ENCODE measurements around the gene UBE4B. TPM values are rescaled to one million over a fixed set of nuclear protein-coding genes. Genes with fewer than 3 reads are reported as not detected.
"Not testable (repeated sequence)": the region's sequence is repeated elsewhere in the genome, so short reads cannot be mapped to it uniquely, and the experiment has no call there.

The UBE4B gene
- total RNA-seq, 1 donor from 2014 or later: 39.1 TPM

DNA sequence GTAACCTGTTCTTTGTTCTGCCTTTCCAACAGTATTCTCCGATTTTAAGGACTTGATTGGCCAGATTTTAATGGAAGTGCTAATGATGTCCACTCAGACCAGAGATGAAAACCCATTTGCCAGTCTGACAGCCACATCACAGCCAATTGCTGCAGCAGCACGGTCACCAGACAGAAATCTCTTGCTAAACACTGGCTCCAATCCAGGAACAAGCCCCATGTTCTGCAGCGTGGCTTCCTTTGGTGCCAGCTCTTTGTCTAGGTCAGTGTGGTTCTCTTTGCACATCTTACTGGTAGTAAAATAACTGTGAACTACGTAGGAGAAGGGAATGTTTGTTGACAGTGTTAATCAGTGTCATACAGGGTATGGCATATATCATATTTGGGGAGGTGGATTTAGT, 72.7 kb downstream of the UBE4B start:
- Histone ChIP-seq H3K4me3 (no peak overlapping the region), H3K27me3 (ENCODE audit: low read depth) (no peaks in the 10 kb centered on the region), H3K9me3 (no peaks in the 10 kb centered on the region), H3K27ac (no peak overlapping the region), H3K4me1 (no peaks in the 10 kb centered on the region), H3K36me3 (peaks cover 91% of the 10 kb centered on the region)
- intact Hi-C loops (cut with DNase I): no loop called here
- ATAC-seq: no peak
- TF ChIP-seq, protein P1, sequence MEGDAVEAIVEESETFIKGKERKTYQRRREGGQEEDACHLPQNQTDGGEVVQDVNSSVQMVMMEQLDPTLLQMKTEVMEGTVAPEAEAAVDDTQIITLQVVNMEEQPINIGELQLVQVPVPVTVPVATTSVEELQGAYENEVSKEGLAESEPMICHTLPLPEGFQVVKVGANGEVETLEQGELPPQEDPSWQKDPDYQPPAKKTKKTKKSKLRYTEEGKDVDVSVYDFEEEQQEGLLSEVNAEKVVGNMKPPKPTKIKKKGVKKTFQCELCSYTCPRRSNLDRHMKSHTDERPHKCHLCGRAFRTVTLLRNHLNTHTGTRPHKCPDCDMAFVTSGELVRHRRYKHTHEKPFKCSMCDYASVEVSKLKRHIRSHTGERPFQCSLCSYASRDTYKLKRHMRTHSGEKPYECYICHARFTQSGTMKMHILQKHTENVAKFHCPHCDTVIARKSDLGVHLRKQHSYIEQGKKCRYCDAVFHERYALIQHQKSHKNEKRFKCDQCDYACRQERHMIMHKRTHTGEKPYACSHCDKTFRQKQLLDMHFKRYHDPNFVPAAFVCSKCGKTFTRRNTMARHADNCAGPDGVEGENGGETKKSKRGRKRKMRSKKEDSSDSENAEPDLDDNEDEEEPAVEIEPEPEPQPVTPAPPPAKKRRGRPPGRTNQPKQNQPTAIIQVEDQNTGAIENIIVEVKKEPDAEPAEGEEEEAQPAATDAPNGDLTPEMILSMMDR (IDR thresholded peaks at IDR 0.05): no peak
- no peak for DNase-seq

DNA sequence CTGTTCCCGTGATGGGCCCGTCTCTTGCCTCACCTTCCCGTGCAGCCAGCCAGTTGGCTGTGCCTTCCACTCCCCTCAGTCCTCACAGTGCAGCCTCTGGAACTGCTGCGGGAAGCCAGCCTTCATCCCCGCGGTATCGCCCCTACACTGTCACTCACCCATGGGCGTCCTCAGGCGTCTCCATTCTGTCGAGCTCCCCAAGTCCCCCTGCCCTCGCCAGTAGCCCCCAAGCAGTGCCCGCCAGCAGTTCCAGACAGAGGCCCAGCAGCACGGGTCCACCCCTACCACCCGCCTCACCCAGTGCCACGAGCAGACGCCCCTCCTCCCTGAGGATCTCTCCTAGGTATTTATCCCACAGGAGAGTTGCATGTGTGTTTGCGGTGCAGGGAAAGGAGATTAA, 73.5 kb downstream of the UBE4B start:
- DNase-seq (no peak), ATAC-seq (no peak)
- H3K9me3 ChIP-seq: no peaks in the 10 kb centered on the region
- H3K27me3 ChIP-seq (ENCODE audit: low read depth): no peaks in the 10 kb centered on the region
- H3K4me3 ChIP-seq: no peak overlapping the region
- intact Hi-C loops (cut with DNase I): no loop called here
- TF ChIP-seq, protein P1 (IDR thresholded peaks at IDR 0.05): no peak
- H3K27ac ChIP-seq: no peak overlapping the region
- peaks cover 85% of the 10 kb centered on the region for H3K36me3 ChIP-seq
- no peaks in the 10 kb centered on the region for H3K4me1 ChIP-seq

DNA sequence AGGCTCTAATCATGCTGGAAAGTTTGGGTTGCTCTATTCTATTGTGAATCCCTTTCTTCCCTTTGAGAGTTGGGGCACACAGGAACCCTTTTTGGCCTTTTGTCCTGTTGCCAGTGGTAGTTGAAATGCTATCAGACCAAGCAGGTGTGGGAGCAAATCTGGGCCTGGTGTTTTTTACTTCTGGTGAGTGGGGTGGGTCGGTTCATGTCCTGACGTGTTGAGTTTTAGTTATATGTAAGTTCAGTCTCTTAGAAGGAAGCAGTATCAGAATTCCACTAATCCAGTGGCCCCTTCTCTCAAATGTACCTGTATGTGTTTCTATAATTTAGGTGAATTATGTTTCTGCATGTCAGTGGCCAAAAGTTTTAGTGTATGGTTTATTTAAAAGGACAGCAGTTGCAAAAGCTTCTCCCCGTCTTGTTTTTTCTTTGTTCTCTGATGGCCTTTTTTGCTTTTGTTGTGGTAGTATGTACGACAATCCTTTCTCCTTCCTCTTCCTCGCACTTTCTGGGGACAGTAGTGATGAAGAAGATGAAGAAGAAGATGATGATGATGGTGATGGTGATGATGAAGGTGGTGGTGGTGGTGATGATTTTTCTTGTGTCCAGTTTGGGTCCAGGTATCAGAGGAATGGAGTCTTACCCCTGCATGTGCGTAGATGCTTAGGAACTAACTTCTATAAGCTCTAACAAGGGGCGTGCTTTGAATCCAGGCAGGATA, 74.2 kb downstream of the UBE4B start:
- H3K36me3 ChIP-seq: peaks cover 83% of the 10 kb centered on the region
- intact Hi-C loops (cut with DNase I): no loop called here

DNA sequence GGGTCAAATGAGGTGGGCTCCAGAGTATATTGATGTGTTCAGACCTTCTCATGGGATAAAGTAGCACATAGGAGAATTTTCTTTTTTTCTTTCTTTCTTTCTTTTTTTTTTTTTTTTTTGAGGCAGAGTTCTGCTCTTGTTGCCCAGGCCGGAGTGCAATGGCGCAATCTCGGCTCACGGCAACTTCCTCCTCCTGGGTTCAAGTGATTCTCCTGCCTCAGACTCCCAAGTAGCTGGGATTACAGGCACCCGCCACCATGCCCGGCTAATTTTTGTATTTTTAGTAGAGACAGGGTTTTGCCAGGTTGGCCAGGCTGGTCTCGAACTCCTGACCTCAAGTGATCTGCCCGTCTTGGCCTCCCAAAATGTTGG, 74.7 kb downstream of the UBE4B start:
- H3K4me1 ChIP-seq; H3K27me3 ChIP-seq (ENCODE audit: low read depth); H3K9me3 ChIP-seq; intact Hi-C loops (cut with DNase I); ATAC-seq; H3K27ac ChIP-seq; H3K4me3 ChIP-seq: not testable (repeated sequence)
- peak; percentile 72 for DNase-seq
- peaks cover 82% of the 10 kb centered on the region for H3K36me3 ChIP-seq

More for the DNA sequence above, 74.2 kb downstream of the UBE4B start:
- no peaks in the 10 kb centered on the region for H3K9me3 ChIP-seq
- DNase-seq: no peak
- H3K4me1 ChIP-seq: no peaks in the 10 kb centered on the region
- H3K27me3 ChIP-seq (ENCODE audit: low read depth): no peaks in the 10 kb centered on the region
- H3K27ac ChIP-seq: no peak overlapping the region
- no peak overlapping the region for H3K4me3 ChIP-seq
- TF ChIP-seq, protein P1 (IDR thresholded peaks at IDR 0.05): no peak
- no peak for ATAC-seq

DNA sequence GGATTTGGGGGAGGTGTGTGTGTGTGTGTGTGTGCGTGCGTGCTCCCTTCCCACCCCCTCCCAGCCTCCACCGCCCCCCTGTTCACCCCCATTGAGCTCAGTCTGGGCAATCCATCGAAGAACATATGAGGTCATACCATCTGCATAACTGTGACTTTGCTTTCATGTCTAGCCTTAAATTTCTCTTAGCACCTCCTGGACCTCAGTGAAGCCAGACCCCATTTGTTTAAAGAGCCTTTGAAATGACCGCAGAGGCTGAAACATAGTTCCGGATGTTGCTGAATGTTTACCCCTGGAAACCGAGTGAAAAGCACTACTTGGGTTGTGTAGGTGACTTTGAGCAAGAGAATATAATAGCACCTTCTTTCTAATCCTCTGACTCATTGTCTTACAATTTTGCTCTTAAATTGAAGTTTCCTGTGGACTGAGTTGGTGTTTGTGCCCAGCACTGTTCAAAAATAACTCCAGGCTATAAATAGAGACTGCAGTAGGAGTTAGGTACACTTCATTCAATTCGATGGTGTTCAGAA, 75.4 kb downstream of the UBE4B start:
- Histone ChIP-seq H3K9me3 (no peaks in the 10 kb centered on the region), H3K27ac (no peak overlapping the region), H3K27me3 (ENCODE audit: low read depth) (no peaks in the 10 kb centered on the region), H3K4me1 (no peaks in the 10 kb centered on the region), H3K36me3 (peaks cover 82% of the 10 kb centered on the region), H3K4me3 (no peak overlapping the region)
- ATAC-seq (peak in 1 of 2 donors; percentile 81), DNase-seq (no peak)
- intact Hi-C loops (cut with DNase I): no loop called here
- TF ChIP-seq, protein P1 (IDR thresholded peaks at IDR 0.05): no peak

DNA sequence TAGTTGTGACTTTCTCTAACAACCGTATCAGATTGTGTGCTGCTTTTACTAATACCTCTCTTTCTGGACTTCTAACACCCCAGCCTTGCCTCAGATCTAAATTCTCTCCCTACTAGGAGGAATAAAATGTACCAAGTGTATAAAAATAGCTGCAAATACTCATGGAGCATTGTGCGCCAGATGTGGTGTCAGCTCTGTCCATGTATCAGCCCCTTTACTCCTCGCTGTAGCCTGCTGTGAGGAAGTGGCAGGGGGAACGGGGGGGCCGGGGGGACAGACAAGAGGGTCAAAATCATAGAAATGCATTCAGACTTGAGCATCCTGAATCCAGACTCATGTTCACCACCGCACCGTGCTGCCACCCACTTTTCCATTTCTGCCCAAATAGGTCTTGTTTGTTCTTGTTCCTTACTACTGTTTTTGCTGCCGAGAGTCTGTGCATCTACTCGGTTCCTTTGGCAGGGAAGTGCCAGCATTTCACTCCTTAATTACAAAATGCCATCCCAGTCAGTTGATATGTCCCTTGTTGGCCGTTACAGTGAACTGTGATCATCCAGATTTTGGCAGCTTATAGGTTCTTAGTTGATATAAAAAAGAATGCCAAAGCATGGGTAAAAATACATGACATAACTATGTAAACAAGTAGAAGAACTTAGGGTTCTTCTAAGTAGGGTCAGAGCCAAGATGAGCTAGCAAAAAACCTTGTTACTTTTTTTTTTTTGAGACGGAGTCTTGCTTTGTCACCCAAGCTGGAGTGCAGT, 76.4 kb downstream of the UBE4B start:
- DNase-seq (no peak), ATAC-seq (no peak)
- no peaks in the 10 kb centered on the region for H3K4me1 ChIP-seq
- H3K9me3 ChIP-seq: no peaks in the 10 kb centered on the region
- no peak overlapping the region for H3K27ac ChIP-seq
- H3K4me3 ChIP-seq: no peak overlapping the region
- peaks cover 78% of the 10 kb centered on the region for H3K36me3 ChIP-seq
- intact Hi-C loops (cut with DNase I): no loop called here
- TF ChIP-seq, protein P1 (IDR thresholded peaks at IDR 0.05): no peak
- no peaks in the 10 kb centered on the region for H3K27me3 ChIP-seq (ENCODE audit: low read depth)
